ENCODE measurements around the gene GYS1. TPM values are rescaled to one million over a fixed set of nuclear protein-coding genes. Genes with fewer than 3 reads are reported as not detected.

GYS1 gene
- total RNA-seq, 6 experiments from 2014 or later: 76.0 to 90.8 (median 87.5) TPM

DNA sequence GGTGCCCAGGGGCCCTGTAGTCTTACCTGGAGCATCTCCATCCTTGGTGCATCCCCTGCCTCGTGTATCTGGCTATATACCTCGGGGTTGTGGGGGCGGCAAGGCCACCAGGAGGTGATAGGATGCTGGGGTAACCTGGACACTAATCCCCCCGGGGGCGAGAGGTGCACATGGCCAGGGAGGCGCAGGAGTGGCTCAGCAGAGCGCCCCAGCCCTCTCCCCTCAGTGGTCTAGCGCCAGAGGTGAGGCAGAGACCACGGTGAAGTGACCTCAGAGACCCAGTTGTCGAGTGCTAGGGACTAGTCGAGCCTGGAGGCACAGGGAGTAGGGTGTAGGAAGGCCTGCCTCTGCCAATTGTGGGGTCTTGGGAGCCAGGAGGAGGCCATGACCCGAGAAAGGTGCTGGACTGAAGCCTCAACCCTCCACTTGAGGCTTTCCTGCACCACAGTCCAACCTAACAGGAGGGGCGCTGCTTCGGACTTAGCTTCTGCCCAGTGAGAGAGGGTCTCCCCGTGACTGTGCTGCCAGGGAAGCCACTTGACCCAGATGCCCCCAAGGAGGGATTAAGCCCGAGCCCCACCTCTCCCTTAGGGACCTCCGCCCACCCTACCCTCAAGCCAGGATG lies 24.0 kb upstream of the GYS1 start, which contains the start of gene LHB:
Gene LHB (minus strand): TSS at position 51 of the 625 bp plus-strand sequence. CDS start 10 bp downstream, at position 41.
- Mint-ChIP-seq H3K27ac (no peak within 1 kb of the TSS), H3K36me3 (ENCODE audit: low read depth) (peaks cover 17% of the 10 kb centered on the region), H3K4me3 (no peak within 1 kb of the TSS; the same call in 1 of the 2 replicates), H3K4me1 (ENCODE audit: low read depth) (peaks cover 31% of the 10 kb centered on the region), H3K27me3 (ENCODE audit: insufficient read depth) (no peaks in the 10 kb centered on the region; the same call in none of the 2 replicates), H3K9me3 (no peaks in the 10 kb centered on the region)
- no peak for DNase-seq
- TF ChIP-seq, protein P1, sequence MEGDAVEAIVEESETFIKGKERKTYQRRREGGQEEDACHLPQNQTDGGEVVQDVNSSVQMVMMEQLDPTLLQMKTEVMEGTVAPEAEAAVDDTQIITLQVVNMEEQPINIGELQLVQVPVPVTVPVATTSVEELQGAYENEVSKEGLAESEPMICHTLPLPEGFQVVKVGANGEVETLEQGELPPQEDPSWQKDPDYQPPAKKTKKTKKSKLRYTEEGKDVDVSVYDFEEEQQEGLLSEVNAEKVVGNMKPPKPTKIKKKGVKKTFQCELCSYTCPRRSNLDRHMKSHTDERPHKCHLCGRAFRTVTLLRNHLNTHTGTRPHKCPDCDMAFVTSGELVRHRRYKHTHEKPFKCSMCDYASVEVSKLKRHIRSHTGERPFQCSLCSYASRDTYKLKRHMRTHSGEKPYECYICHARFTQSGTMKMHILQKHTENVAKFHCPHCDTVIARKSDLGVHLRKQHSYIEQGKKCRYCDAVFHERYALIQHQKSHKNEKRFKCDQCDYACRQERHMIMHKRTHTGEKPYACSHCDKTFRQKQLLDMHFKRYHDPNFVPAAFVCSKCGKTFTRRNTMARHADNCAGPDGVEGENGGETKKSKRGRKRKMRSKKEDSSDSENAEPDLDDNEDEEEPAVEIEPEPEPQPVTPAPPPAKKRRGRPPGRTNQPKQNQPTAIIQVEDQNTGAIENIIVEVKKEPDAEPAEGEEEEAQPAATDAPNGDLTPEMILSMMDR (IDR thresholded peaks at IDR 0.05): no peak

DNA sequence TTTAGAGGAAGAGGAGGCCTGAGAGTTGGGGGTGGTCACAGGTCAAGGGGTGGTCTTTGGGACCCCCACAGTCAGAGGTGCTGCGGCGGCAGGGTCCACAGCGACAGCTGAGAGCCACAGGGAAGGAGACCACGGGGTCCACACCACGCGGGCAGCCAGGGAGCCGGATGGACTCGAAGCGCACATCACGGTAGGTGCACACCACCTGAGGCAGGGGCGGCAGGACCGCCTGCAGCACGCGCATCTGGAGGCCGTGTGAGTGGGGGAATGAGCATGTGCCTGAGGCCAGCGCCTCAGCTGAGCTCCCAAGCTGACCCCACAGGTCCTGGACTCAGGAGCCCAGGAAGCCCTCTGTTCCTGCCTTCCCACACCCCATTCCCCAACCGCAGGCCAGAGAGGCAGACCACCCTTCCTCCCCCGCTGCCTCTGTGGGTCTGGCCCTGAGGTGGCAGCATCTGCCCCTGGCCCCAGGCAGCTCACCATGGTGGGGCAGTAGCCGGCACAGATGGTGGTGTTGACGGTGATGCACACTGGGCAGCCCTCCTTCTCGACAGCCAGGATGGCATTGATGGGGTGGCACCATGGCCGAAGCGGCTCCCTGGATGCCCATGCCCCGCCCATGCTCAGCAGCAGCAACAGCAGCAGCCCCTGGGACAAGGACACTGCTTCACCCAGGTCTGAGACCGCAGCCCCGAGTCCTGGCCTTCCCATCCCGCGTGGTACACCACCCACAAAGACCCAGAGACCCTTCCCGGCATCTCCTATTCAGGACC lies 23.1 kb upstream of the GYS1 start:
- no peak for DNase-seq
- TF ChIP-seq, protein P1 (IDR thresholded peaks at IDR 0.05): no peak
- Mint-ChIP-seq H3K4me1 (ENCODE audit: low read depth) (peaks cover 22% of the 10 kb centered on the region), H3K27me3 (ENCODE audit: insufficient read depth) (no peaks in the 10 kb centered on the region; the same call in none of the 2 replicates), H3K36me3 (ENCODE audit: low read depth) (peaks cover 17% of the 10 kb centered on the region), H3K27ac (no peak overlapping the region), H3K9me3 (no peaks in the 10 kb centered on the region), H3K4me3 (no peak overlapping the region)

DNA sequence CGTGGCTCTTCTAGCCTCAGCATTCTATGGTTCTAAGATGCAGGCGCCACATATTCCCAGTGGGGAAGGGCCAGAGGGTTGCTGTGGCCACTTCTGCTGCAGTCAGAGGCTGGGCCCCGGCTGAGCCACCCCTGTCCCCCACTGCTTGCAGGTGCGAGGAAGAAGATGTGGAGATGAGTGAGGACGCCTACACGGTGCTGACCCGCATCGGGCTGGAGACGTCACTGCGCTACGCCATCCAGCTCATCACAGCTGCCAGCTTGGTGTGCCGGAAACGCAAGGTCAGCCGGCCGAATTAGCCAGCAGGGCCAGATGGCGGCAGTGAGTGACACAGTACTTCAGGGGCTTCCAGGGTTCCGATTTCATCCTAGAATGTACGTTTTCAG lies 21.8 kb upstream of the GYS1 start:
- Mint-ChIP-seq H3K9me3 (no peaks in the 10 kb centered on the region), H3K36me3 (ENCODE audit: low read depth) (peaks cover 23% of the 10 kb centered on the region), H3K27me3 (ENCODE audit: insufficient read depth) (no peaks in the 10 kb centered on the region; the same call in none of the 2 replicates), H3K4me3 (no peak overlapping the region), H3K4me1 (ENCODE audit: low read depth) (peaks cover 12% of the 10 kb centered on the region), H3K27ac (no peak overlapping the region)
- TF ChIP-seq, protein P1 (IDR thresholded peaks at IDR 0.05): no peak
- no peak for DNase-seq

DNA sequence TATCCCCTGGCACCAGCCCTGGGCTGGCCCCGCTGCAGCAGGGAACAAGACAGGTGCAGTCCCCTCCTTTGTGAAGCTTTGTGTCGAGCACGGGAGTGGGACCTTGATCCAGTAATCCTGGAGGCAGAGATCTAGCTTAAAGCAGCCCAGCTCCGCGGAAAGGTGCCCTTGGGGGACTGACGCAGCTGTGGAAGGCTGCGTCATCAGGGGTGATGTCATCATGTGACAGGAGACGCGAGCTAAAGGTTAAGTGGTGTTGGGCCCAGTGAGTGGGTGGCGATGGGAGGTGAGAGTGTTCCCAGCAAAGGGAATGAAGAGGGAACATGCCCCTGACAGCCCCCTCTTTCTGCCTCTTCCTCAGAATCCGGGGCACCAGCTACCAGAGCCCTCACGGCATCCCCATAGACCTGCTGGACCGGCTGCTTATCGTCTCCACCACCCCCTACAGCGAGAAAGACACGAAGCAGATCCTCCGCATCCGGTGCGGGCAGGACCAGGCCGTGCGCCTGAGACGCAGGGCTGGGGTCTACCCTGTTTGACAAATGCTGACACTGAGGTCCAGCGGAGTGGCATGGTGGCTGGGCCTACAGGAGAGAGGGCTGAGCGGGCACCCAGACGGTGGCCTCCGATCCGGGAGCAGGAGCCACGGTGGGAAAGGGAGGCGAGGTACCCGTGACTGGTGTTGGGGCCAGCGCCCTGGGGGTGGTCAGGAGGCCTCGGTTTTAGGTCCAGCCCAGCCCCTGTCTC lies 21.2 kb upstream of the GYS1 start:
- Mint-ChIP-seq H3K4me3 (no peak overlapping the region), H3K36me3 (ENCODE audit: low read depth) (peaks cover 23% of the 10 kb centered on the region), H3K27ac (no peak overlapping the region), H3K9me3 (no peaks in the 10 kb centered on the region), H3K4me1 (ENCODE audit: low read depth) (peaks cover 10% of the 10 kb centered on the region), H3K27me3 (ENCODE audit: insufficient read depth) (no peaks in the 10 kb centered on the region; the same call in none of the 2 replicates)
- DNase-seq: no peak
- TF ChIP-seq, protein P1 (IDR thresholded peaks at IDR 0.05): no peak

DNA sequence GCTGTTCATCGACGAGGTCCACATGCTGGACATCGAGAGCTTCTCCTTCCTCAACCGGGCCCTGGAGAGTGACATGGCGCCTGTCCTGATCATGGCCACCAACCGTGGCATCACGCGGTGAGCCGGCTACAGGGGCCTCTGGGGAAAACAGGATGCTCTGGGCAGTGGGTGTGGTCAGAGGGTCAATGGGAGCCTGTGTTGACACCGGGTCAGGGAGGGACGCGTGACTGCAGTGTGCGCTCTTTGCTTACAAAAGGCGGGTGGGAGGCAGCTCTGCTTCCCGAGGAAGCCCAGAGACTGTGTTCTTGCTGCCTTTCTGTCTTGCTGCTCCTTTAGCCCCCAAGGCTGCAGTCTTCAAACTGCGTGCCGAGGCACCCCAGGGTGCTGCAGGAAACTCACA lies 18.1 kb upstream of the GYS1 start:
- no peak for DNase-seq
- H3K36me3 Mint-ChIP-seq (ENCODE audit: low read depth): peaks cover 27% of the 10 kb centered on the region
- peaks cover 1% of the 10 kb centered on the region for H3K27me3 Mint-ChIP-seq (ENCODE audit: insufficient read depth)
- H3K4me1 Mint-ChIP-seq (ENCODE audit: low read depth): no peaks in the 10 kb centered on the region
- no peaks in the 10 kb centered on the region for H3K9me3 Mint-ChIP-seq
- TF ChIP-seq, protein P1 (IDR thresholded peaks at IDR 0.05): no peak
- no peak overlapping the region for H3K27ac Mint-ChIP-seq
- no peak overlapping the region for H3K4me3 Mint-ChIP-seq
